Stimulated activated CD4-positive, alpha-beta T cell treated with anti-CD3 and anti-CD28 coated beads, Interleukin-2, amount 100 ng/mL, for 24 hours (primary cell): ENCODE measurements around the gene IL1R1.
A peak's percentile ranks its signal among the peaks of the same experiment; 100 is the strongest.

Experiments
- DNase-seq, 2 donors: peaks; one replicate each; pipeline ENCODE4 v3.0.0-alpha.2; 2020

IL1R1 gene

DNA sequence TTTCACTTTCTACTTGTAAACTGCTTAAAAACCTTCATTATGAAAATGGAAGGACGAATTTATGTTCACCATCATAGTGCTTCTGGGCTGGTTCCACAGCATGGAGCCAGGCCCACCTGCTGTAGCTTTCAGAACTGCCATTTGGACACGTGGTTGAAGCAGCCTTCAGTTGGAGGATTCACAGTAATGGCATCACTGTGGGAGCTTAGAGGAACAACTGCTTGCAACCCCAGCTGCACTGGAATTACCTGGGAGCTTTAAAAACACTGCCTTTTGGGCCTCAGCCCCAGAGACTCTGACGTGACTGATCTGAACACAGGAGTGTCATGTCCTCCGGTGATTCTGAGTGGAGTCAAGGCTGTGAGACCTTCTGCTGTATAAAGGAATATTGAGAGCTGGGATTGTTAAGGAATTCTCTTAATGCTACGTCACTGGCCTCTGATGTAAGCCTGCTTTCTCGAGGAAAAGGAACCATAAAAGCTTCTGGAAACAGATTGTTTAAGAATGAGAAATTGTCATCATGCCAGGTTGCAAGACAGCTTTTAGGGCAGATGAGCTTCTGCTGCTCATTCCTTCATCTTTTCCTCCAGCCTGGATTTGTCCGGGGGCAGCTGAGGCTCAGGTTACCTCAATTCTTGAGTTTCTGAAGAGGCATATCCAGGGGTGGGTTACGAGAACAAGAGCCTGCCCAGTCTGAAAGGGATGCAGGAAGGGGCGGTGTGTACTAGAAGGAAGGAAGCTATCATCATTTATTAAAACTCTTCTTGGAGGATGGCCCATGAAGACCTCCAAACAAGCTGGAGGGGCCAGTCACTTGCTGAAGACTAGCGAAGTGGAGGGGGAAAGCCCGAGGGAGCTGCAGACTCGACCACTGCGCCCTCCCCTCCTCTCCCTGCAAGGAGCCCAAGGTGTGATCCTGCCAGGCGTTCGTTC lies 1.3 kb upstream of the IL1R1 start:
- no peak for DNase-seq

DNA sequence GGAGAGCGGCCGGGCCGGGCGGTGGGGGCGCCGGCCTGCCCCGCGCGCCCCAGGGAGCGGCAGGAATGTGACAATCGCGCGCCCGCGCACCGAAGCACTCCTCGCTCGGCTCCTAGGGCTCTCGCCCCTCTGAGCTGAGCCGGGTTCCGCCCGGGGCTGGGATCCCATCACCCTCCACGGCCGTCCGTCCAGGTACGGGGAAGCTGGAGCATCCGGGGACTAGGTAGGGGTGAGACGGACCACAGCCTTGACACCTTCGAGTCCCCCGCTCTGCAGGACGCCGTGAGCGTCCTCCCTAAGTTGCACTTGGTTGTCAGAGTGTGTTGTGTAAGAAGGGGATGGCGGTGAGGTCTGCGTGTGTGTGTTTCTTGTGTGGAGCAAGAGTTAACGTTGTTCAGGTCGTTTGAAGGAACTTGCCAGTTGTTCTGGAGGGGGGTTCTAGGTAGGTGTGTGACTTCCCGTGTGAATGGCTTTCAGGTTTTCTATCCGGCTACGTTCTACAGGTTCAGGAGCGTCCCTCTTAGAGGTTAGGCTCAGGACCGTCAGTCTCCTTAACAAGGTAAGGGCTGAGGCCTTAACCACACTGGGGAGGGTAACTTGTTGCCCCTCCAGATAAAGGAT lies 393 bp downstream of the IL1R1 start:
- DNase-seq, result no peak

DNA sequence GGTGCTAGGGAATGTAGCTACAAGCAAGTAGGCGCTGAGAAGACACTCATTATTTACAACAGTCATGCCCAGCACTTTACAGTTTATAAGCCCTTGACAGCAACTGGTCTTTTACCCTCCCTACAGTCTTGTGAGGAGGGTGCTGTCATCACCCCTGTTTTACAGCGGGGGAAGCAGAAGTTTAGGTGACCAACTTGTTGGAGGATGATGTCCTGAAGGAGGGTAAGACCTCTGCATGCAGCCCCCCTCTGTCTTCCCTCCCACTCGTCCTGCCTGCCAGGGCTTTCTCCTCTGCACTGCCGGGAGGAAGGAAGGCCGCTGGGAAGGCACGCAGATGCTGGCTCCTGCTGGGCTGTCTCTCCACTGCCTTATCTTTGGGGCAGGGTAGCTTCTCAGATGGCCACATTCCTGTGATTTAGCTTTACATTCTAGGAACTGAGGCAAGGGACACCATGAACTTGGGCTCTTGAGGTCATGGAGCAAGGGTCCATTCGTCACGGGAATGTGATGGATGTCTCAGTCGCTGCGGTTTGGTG lies 972 bp downstream of the IL1R1 start:
- DNase-seq, result no peak

DNA sequence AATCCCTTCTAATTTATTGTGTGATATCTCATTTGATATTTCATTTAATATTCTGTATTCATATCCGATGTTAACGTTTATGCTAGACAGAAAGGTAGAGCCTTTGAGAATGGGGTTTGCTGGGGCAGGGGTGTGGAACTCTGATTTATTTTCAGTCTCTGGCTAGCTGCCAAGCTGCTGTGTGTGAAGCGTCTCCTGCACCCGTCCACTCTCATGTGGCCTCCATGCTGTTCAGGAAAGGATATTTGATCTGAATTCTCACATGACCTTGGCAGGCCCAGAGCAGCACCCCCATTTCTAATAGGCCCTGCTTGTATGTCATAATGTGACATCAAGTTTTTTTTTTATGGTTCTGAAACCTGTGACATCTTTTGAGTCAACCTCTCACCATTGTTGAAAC lies 1.6 kb downstream of the IL1R1 start:
- DNase-seq, result no peak

DNA sequence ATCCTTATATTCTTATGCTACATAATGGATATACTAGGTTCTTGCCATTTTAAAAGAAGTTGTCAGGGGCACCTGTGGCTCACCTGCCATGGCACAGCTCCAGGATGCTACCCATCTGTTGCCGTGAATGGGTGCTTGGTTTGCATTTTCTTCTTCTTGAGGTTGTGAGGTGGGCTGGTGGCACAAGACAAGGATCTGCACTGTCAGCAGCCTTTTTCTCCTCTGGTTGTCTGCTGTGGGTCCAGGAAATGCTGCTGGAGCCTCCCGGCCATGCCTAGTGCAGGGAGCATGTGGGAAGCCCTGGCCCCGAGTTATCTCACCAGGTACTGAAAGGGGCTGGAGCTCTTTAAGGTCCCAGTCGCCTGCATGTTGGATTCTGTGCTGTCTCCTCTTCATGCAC lies 2.6 kb downstream of the IL1R1 start:
- no peak for DNase-seq

DNA sequence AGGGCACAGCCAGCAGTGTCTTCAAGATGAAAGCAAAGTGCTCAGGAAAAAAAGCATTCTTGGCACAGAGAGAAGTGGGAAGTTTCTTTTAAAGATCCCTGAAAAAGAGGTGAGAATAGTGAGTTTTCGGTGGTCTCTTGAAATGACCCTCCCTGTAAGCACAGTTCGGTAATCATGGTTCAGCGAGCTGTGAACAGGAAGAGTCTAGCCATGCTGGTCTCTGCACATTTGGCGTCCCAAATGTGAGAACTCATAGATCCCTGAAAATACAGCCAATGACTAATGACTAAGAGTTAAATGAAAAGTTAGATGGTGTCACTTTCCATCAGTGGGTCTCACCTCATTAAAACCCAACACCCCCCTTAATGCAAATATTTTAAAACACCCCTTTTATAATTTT lies 3.4 kb downstream of the IL1R1 start:
- no peak for DNase-seq

DNA sequence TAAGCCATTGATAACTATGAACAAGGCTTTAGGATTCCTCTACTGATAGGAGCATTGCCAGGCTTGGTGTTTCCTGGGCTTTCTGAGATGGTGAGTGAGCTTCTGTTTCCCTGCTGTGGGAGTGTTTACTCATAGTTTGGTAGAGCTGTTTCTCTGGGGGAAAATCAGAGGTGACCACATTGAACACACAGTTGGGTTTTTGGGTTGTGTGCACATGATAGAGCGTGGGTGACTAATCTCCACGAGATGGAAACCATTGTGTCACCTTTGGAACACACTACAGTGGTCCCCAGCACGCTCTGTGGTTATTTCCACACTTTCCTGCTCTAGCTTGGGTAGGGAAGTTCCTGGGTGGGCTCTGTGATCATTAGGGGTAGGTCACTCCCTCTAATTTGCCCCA lies 5.4 kb downstream of the IL1R1 start:
- peak; percentile 56 to 72 for DNase-seq

DNA sequence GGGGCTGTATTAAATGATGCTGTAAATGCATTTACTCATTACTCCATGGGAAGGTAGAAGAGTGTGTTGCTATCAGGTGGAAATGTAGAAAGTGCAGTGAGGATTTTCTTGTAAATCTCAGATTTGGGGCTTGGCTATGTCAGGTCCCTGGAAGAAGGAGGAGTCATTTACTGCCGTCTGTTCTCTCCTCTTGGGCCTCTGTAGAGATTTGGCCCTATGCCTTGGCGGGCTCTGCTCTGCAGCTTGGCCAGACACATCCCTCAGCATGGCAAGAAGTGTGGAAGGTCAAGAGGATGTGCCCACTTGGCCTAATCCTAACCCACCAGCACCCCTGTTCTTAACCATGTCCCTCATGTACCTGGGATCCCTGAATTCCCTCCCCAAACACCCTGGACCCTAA lies 6.7 kb downstream of the IL1R1 start:
- no peak for DNase-seq

DNA sequence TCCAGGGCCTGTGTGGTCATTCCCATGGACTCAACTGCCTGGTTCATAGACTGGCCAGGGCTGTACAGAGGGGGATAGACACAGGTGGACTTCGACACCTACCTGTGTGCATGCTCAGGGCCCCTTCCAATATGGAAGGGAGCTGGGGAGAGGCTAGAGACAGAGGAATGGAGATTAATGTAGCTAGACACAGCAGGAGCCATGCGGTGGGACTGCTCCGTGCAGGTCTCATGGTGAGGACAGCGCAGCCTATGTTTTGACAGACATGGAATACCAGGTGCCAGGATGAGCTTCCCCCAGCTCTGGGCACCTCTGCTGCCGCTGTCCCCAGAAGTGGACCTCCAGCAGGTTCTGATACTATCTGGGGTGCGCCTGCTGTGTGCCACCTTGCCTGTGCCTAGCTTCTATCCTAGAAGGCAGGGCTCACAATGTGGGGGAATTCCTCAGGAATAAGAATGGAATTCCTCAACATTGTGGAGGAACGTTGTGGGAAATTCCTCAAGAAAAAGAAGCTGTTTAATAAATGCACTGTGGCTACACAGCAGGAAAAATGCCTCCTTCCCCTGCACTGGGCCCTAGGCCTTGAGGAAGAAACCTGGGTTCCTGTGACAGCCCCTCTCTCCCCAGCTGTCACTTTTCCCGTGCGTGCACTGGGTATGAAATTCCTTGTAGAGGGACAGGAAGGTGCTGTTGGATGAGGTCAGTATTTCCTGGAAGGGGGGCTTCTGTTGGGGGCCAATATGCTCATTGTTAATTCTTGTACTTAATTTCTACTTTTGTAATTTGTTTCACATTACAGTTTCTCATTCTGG lies 7.3 kb downstream of the IL1R1 start:
- no peak for DNase-seq

DNA sequence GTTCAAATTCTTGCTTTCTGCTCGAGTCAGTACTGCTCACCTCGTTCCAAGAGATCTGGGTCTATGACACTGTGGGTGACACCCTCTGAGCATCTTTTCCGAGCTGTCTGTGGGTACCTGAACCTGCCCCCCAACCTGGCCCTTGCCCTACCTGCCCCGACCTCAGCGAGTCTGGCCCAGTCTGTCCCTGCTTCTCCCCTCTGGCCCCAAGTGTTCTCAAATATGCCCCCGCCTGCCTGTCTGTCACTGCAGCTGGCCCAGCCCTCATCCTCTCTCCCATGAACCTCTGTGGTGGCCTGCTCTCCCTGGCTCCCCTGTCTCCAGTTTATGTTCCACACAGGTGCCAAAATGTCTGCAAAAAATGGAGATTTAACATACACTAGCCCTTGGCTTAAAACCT lies 11.8 kb downstream of the IL1R1 start:
- no peak for DNase-seq

DNA sequence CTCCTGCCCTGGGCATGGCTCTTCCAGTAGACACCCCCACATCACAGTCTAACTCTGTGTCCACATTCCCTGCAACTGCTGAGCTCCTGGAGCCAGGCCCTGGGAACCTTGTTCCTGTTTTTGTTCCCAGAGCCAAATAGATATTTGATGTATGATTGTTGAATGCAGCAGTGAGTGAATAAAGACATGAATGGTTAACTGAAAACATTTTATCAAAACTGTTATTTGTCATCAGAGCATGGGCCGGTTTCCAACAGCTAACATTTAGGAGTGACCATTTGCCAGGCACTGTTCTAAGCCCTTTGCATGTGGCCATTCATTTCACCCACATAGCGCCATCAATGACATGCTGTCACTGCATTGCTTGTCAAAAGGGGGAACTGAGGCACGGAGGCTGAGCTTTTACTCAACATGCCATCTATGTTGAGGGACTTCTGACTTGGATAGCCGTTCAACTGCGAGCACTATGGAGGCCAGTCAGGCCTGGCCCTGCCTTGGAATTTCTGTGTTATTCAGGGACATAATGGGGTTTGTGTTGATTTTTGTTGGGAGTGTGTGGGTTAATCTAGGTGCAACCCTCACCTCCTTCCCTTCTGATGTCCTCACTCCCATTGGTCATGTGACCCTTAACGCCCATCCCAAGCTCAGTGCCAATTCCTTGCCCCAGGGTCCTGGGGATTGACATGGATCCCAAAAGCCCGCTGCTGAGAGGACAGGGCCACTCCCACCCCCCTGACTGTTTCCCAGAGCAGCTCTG lies 12.6 kb downstream of the IL1R1 start:
- no peak for DNase-seq

DNA sequence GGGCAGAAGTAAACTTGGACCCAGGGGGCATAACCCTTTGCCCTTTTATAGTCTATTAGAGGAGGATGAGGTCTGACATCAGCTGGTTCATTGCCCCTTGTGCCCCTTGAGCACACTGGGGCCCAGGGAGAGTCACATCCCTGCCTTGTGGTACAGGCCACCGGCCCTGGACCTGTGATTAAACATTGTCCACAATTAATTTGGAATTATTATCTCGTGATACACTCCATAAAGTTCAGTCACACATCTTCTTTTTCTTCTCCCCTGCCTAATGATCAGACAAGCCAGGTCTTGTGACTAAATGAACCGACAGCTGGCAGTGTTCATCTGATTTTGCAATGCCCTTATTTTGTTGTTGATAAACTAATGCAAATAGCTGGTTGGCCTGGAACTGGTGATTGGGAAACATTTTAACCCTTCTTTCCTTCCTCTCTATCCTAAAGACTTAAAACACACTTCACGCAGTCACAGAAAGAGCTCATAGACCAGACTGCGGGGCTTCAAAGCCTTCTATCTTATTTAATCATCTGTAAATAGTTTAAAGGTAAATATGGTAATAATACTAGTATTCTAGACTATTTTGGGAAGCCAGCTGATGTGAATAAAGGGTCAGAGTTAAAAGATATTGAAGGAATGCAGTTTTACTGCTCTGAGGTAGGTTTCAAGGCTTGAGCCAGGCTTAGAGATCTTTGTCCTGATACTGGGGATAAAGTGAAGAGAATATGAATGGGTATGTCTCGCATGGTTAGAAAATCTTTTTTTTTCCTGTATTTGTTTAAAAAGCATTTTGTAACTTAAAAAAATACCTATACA lies 13.4 kb downstream of the IL1R1 start:
- no peak for DNase-seq

DNA sequence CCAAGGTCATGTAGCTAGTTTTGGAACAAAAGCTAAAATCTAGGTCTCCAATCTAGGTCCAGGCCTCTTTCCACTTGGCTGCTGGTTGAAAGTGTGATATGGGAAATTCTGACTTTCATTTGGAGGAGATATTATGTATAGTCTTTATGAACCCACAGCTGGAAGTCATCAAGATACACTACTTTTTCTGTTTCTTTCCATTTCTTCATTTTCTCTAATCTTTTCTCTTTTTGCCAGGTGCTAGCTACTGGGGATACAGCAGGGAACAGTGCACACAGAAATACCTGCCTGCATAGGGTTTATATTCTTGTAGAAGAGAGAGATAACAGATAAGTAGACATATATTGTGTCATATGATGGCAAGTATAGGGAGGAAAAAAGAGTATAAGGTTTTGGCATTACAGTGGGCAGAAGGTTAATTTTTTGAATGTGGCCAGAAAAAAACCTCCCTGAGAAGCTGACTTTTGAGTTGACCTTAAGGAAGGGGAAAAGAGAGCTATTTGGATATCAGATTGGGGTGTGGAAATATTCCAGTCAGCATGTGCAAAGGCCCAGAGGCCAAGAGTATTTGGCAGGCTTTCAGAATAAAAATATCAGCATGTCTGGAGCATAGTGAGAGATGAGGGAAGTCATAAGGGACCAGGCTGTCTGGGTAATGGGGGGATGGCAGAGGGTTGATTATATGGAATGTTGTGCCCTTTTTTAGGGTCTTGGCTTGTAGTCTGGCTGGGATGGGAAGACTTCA lies 15.6 kb downstream of the IL1R1 start:
- no peak for DNase-seq

DNA sequence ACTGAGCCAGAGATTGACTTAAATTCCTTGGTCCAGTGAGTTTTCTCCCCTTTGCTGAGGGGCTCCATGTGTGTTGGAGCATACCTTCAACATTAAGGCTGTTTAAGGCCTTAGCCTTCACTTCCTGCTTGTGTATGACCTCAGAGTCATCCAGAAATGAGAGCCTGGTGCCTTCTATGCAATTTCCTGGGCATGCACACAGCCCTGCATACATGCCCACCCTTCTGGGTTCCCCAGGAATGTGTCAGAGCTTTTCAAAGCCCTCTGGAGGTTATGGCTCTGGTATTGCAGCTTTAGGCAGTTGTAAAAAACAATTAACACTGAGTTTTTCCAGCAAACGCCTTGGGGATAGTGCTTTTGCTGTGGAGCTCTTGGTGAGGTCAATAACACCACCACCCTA lies 16.7 kb downstream of the IL1R1 start:
- DNase-seq, result no peak

DNA sequence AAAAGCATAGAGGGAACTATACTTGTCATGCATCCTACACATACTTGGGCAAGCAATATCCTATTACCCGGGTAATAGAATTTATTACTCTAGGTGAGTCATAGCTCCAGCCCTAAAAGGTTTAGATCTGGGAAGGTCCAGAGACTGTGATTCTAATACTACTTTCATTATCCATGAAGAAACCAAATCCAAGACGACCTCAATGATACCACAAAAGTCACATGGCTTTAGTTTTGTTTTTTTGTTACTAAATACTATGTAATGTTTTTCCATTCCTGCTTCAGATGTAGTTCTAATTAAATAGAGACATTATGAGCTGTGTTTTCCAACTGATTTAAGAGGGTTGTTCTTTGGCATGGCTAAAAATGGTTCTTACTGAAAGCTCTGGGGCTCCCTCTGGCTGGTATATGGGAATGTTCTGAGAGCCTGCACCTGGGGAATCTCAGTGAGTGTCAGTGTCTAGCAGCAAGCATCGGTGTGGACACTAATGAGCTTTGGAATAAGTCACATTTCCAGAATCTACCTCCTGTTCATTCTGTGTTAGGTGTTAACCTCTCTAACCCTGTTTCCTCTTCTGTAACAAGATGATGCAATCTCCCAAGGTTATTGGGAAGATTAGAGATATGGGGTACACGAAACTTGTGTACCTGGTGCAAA lies 23.8 kb downstream of the IL1R1 start:
- DNase-seq, result no peak

DNA sequence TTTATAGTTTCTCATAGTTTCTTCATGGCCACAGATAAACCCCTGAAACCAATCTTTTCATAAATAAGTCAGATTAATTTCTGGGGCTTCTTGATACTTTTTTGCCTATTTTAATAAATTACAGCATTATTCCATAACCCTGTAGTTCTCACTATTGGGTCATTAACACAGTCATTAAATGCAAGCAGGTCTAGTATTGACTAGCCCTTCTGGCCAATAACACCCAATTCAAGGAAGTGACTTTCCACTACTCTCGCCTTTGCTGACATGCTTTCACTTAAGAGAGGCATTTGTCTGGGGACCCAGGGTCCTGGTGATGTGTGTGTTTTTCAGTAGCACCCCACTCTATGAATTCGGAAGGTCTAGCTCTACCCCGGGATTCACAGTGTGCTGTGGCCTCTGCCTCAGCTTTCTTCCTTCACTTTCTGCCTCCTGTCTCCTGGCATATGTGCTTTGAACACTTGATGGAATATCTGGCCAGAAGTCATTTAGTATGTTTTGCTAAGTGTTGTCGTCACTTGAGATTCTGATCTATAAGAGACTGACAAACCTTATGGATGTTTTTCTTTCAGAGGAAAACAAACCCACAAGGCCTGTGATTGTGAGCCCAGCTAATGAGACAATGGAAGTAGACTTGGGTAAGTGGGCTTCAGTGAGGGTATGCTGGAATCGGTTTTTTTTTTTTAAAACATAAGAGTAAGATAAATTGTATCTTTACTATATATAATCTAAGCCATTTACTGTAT lies 25.7 kb downstream of the IL1R1 start:
- no peak for DNase-seq

DNA sequence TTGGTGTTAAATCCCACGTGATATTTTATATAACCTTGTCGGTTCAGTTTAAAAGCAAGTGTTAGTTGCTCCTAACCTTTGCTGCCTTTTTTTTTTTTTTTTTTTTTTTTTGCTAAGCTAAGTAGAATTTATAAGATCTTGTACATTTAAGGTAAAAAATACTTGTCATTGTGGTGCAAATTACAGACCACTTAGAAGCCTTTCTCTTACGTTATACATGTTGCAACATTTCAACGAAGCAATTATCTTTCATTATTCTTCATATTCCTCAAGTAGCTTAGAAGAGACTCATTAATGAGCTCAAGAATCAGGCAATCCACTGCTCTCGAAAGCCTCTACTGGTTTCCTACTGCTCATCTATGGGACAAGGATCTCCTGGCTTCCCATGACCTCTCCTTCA lies 29.4 kb downstream of the IL1R1 start:
- no peak for DNase-seq

DNA sequence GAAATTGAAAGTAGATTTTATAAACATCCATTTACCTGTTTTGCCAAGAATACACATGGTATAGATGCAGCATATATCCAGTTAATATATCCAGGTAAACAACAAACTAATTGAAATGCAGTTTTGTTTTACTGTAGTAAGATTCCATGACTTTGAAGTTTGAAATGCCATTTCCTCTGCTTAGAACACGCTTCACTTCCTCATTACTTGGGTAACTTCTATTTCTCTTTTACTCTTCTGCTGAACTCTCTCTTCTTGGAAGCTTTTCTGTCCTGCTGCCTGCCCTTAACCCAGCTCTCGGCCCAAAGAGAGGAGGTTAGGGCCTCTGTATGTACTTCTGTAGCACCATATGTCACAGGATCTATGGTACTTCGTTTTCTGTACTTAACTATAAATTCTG lies 30.2 kb downstream of the IL1R1 start:
- DNase-seq, result no peak

DNA sequence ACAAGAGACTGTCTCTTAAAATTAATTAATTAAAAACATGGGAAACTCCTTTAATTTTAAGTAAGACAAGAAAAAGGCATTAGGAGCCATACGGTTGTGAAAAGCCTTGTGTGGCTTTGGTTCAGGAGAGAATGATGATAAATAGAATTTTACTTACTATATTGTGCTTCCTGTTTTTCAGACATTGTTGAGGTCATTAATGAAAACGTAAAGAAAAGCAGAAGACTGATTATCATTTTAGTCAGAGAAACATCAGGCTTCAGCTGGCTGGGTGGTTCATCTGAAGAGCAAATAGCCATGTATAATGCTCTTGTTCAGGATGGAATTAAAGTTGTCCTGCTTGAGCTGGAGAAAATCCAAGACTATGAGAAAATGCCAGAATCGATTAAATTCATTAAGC lies 33.6 kb downstream of the IL1R1 start:
- no peak for DNase-seq
